SJSA1 (cell line): ENCODE data around the gene BEST1. TPM values are rescaled to one million over a fixed set of nuclear protein-coding genes. Genes with fewer than 3 reads are reported as not detected.
A peak's percentile ranks its signal among the peaks of the same experiment; 100 is the strongest.

ENCODE experiments used
- DNase-seq, 2 experiments: peaks; one replicate each; pipeline ENCODE4 v3.0.0-alpha.2; 2015 to 2020; ENCODE audit warnings: low spot score in 2 of 2, low read depth in 1 of 2
- H3K27ac ChIP-seq: fragments of 250-450 bp; sonication (Bioruptor Pico); 2 replicates; pipeline ENCODE4 v1.5.1; 2020; ENCODE audit warnings: mild to moderate bottlenecking, moderate library complexity
- H3K27me3 ChIP-seq: fragments of 250-450 bp; sonication (Bioruptor Pico); replicated peaks from 2 replicates; pipeline ENCODE4 v1.5.1; 2020; ENCODE audit warnings: mild to moderate bottlenecking, moderate library complexity
- H3K36me3 ChIP-seq: fragments of 250-450 bp; sonication (Bioruptor Pico); 2 replicates; pipeline ENCODE4 v1.5.1; 2020; ENCODE audit warnings: mild to moderate bottlenecking
- H3K4me1 ChIP-seq: fragments of 250-450 bp; sonication (Bioruptor Pico); replicated peaks from 2 replicates; pipeline ENCODE4 v1.6.1; 2021; ENCODE audit warnings: mild to moderate bottlenecking
- H3K4me3 ChIP-seq: fragments of 250-450 bp; sonication (Bioruptor Pico); 2 replicates; pipeline ENCODE4 v1.5.1; 2020; ENCODE audit warnings: mild to moderate bottlenecking
- H3K9me3 ChIP-seq: fragments of 250-450 bp; sonication (Bioruptor Pico); replicated peaks from 2 replicates; pipeline ENCODE4 v1.5.1; 2020; ENCODE audit warnings: mild to moderate bottlenecking
- total RNA-seq: library from RNA; depleted of rRNA; stranded (reverse); fragments of >200 nt; shearing (Covaris generic); gene quantifications from 2 replicates; pipeline ENCODE4 v1.2.3, GENCODE V29; 2014

The BEST1 gene
- total RNA-seq, 1 experiment from 2014 or later, result 0.74 TPM

- H3K36me3 ChIP-seq, result peaks cover 51% of the 10 kb centered on the region
- peaks cover 59% of the 10 kb centered on the region for H3K4me1 ChIP-seq
- peak within 1 kb of the TSS; percentile 88 for H3K27ac ChIP-seq
- no peaks in the 10 kb centered on the region for H3K9me3 ChIP-seq
- DNase-seq, result peak; percentile 96
- no peaks in the 10 kb centered on the region for H3K27me3 ChIP-seq
- H3K4me3 ChIP-seq, result peak within 1 kb of the TSS; percentile 88
Measured at GRCh38 chr11:61967116-61967923, 17.2 kb downstream of the BEST1 start, which contains the start of gene FTH1. Gene FTH1 (minus strand): TSS chr11:61967634. CDS start chr11:61967425, 209 bp downstream.

GRCh38 chr11:61967924-61968757 is 18.0 kb downstream of the BEST1 start:
- Histone ChIP-seq H3K4me1 (peaks cover 67% of the 10 kb centered on the region), H3K36me3 (peaks cover 43% of the 10 kb centered on the region), H3K27me3 (no peaks in the 10 kb centered on the region), H3K9me3 (no peaks in the 10 kb centered on the region), H3K27ac (peak overlapping the region; percentile 88), H3K4me3 (peak overlapping the region; percentile 88)
- DNase-seq, result peak; percentile 77 to 78

GRCh38 chr11:61968758-61969390 is 18.7 kb downstream of the BEST1 start:
- peak overlapping the region; percentile 88 for H3K27ac ChIP-seq
- H3K36me3 ChIP-seq, result peaks cover 36% of the 10 kb centered on the region
- no peaks in the 10 kb centered on the region for H3K27me3 ChIP-seq
- H3K4me3 ChIP-seq, result peak overlapping the region; percentile 88
- peak in 1 of 2 experiments; percentile 42 for DNase-seq
- no peaks in the 10 kb centered on the region for H3K9me3 ChIP-seq
- peaks cover 74% of the 10 kb centered on the region for H3K4me1 ChIP-seq

- Histone ChIP-seq H3K36me3 (peaks cover 31% of the 10 kb centered on the region), H3K4me1 (peaks cover 72% of the 10 kb centered on the region), H3K9me3 (no peaks in the 10 kb centered on the region), H3K27me3 (no peaks in the 10 kb centered on the region), H3K27ac (peak overlapping the region; percentile 98; the same call in 1 of the 2 replicates), H3K4me3 (no peak overlapping the region)
- DNase-seq, result no peak
Measured at GRCh38 chr11:61969391-61969758, 19.2 kb downstream of the BEST1 start.

GRCh38 chr11:61969838-61970662 is 19.9 kb downstream of the BEST1 start:
- Histone ChIP-seq H3K27me3 (no peaks in the 10 kb centered on the region), H3K4me1 (peaks cover 65% of the 10 kb centered on the region), H3K9me3 (no peaks in the 10 kb centered on the region), H3K27ac (peak overlapping the region; percentile 98), H3K4me3 (no peak overlapping the region), H3K36me3 (peaks cover 24% of the 10 kb centered on the region)
- DNase-seq, result peak in 1 of 2 experiments; percentile 67

GRCh38 chr11:61971248-61972111 is 21.3 kb downstream of the BEST1 start:
- peak overlapping the region; percentile 98 for H3K27ac ChIP-seq
- peak; percentile 100 for DNase-seq
- peaks cover 59% of the 10 kb centered on the region for H3K4me1 ChIP-seq
- H3K9me3 ChIP-seq, result no peaks in the 10 kb centered on the region
- peaks cover 10% of the 10 kb centered on the region for H3K36me3 ChIP-seq
- H3K27me3 ChIP-seq, result no peaks in the 10 kb centered on the region
- no peak overlapping the region for H3K4me3 ChIP-seq

- Histone ChIP-seq H3K27me3 (no peaks in the 10 kb centered on the region), H3K27ac (peak overlapping the region; percentile 98), H3K4me3 (no peak overlapping the region), H3K4me1 (peaks cover 59% of the 10 kb centered on the region), H3K36me3 (peaks cover 2% of the 10 kb centered on the region), H3K9me3 (no peaks in the 10 kb centered on the region)
- DNase-seq, result no peak
Measured at GRCh38 chr11:61972112-61972671, 22.0 kb downstream of the BEST1 start.

GRCh38 chr11:61972672-61973475 is 22.7 kb downstream of the BEST1 start:
- Histone ChIP-seq H3K27me3 (no peaks in the 10 kb centered on the region), H3K9me3 (no peaks in the 10 kb centered on the region), H3K27ac (peak overlapping the region; percentile 98), H3K4me1 (peaks cover 59% of the 10 kb centered on the region), H3K36me3 (no peaks in the 10 kb centered on the region), H3K4me3 (no peak overlapping the region)
- peak; percentile 75 to 92 for DNase-seq

- Histone ChIP-seq H3K27ac (peak overlapping the region; percentile 98), H3K36me3 (no peaks in the 10 kb centered on the region), H3K9me3 (no peaks in the 10 kb centered on the region), H3K4me3 (no peak overlapping the region), H3K27me3 (no peaks in the 10 kb centered on the region), H3K4me1 (peaks cover 52% of the 10 kb centered on the region)
- DNase-seq, result peak in 1 of 2 experiments; percentile 44
Measured at GRCh38 chr11:61973476-61974162, 23.5 kb downstream of the BEST1 start.

GRCh38 chr11:61974766-61975631 is 24.8 kb downstream of the BEST1 start:
- DNase-seq, result no peak
- H3K27ac ChIP-seq, result no peak overlapping the region
- H3K27me3 ChIP-seq, result no peaks in the 10 kb centered on the region
- H3K36me3 ChIP-seq, result no peaks in the 10 kb centered on the region
- no peak overlapping the region for H3K4me3 ChIP-seq
- peaks cover 39% of the 10 kb centered on the region for H3K4me1 ChIP-seq
- H3K9me3 ChIP-seq, result no peaks in the 10 kb centered on the region
